HEK293T (cell line): ENCODE measurements around the gene RPRD2.
"Not testable (repeated sequence)": the region's sequence is repeated elsewhere in the genome, so short reads cannot be mapped to it uniquely, and the experiment has no call there.

Experiments
- CTCF ChIA-PET: fragments of 350-600 bp; formaldehyde crosslinking; extraction: SDS; loops from one replicate; lab custom pipeline; 2021; ENCODE audit warnings: antibody characterized with exemption, inconsistent platforms; lab: Yijun Ruan, JAX
- POLR2A ChIA-PET: fragments of 350-600 bp; formaldehyde crosslinking; extraction: SDS; loops from one replicate; lab custom pipeline; 2020; ENCODE audit warnings: antibody characterized with exemption, inconsistent platforms; lab: Yijun Ruan, JAX
- DNase-seq: peaks from one replicate; pipeline ENCODE4 v3.0.0; 2012; ENCODE audit warnings: mixed read lengths; ENCODE audit errors: extremely low spot score
- ARNT ChIP-seq: fragments of 450-650 bp; IDR thresholded peaks from 2 replicates; pipeline ENCODE4 v1.6.1; 2017; ENCODE audit warnings: mild to moderate bottlenecking
- BHLHE40 ChIP-seq: fragments of 450-650 bp; IDR thresholded peaks from 2 replicates; pipeline ENCODE4 v1.6.1; 2016; ENCODE audit warnings: mild to moderate bottlenecking, moderate library complexity, borderline replicate concordance
- CTBP1 ChIP-seq: fragments of 450-650 bp; IDR thresholded peaks from 2 replicates; pipeline ENCODE4 v1.6.1; 2016; ENCODE audit warnings: borderline replicate concordance
- ELF4 ChIP-seq: fragments of 450-650 bp; IDR thresholded peaks from 2 replicates; pipeline ENCODE4 v1.6.1; 2017; ENCODE audit warnings: antibody characterized with exemption
- FOXA1 ChIP-seq: fragments of 450-650 bp; IDR thresholded peaks from 2 replicates; pipeline ENCODE4 v1.6.1; 2016; ENCODE audit warnings: mild to moderate bottlenecking
- FOXK2 ChIP-seq: fragments of 450-650 bp; IDR thresholded peaks from 2 replicates; pipeline ENCODE4 v1.6.1; 2016; ENCODE audit warnings: mild to moderate bottlenecking
- FOXM1 ChIP-seq: fragments of 450-650 bp; IDR thresholded peaks from 2 replicates; pipeline ENCODE4 v1.6.1; 2017; ENCODE audit warnings: mild to moderate bottlenecking, borderline replicate concordance
- HDGF ChIP-seq: fragments of 450-650 bp; IDR thresholded peaks from 2 replicates; pipeline ENCODE4 v1.6.1; 2017; ENCODE audit warnings: antibody characterized with exemption, borderline replicate concordance
- L3MBTL2 ChIP-seq: fragments of 450-650 bp; conservative IDR thresholded peaks from 2 replicates; pipeline ENCODE4 v1.6.1; 2016; ENCODE audit warnings: mild to moderate bottlenecking
- LEF1 ChIP-seq: fragments of 450-650 bp; IDR thresholded peaks from 2 replicates; pipeline ENCODE4 v1.6.1; 2017; ENCODE audit warnings: mild to moderate bottlenecking, borderline replicate concordance
- NFRKB ChIP-seq: fragments of 450-650 bp; IDR thresholded peaks from 2 replicates; pipeline ENCODE4 v1.6.1; 2016; ENCODE audit warnings: mild to moderate bottlenecking, moderate library complexity
- SP1 ChIP-seq: fragments of 450-650 bp; IDR thresholded peaks from 2 replicates; pipeline ENCODE4 v1.6.1; 2017
- SUZ12 ChIP-seq: fragments of 450-650 bp; IDR thresholded peaks from 2 replicates; pipeline ENCODE4 v1.6.1; 2016; ENCODE audit warnings: mild to moderate bottlenecking
- TARDBP ChIP-seq: fragments of 450-650 bp; IDR thresholded peaks from 2 replicates; pipeline ENCODE4 v1.6.1; 2016
- ZNF384 ChIP-seq: fragments of 450-650 bp; IDR thresholded peaks from 2 replicates; pipeline ENCODE4 v1.6.1; 2016
- TF ChIP-seq, protein P1 (sequence below): fragments of 450-650 bp; IDR thresholded peaks from 2 replicates; pipeline ENCODE4 v1.6.1; 2016

RPRD2 gene

DNA sequence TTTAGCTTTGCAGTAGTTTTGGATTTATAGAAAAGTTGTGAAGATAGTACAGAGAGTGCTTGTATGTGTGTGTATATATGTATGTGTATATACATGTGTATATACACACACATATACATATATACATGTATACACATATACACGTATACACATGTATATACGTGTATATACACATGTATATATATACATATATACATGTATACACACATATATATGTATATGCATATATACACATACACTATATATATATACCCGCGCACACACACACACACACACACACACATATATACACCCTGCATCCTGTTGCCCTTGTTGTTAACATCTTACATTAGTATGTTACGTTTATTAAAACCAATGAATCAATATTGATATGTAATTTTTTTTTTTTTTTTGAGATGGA is 24.3 kb downstream of the RPRD2 start:
- CTCF ChIA-PET: no interaction called here
- no peak for DNase-seq
- TF ChIP-seq TARDBP (no peak), LEF1 (no peak), NFRKB (no peak), FOXA1 (no peak), FOXM1 (no peak), CTBP1 (no peak), L3MBTL2 (no peak), HDGF (no peak), ELF4 (no peak), SUZ12 (no peak), FOXK2 (no peak), ZNF384 (no peak), BHLHE40 (no peak), SP1 (no peak), ARNT (no peak)
- TF ChIP-seq, protein P1, sequence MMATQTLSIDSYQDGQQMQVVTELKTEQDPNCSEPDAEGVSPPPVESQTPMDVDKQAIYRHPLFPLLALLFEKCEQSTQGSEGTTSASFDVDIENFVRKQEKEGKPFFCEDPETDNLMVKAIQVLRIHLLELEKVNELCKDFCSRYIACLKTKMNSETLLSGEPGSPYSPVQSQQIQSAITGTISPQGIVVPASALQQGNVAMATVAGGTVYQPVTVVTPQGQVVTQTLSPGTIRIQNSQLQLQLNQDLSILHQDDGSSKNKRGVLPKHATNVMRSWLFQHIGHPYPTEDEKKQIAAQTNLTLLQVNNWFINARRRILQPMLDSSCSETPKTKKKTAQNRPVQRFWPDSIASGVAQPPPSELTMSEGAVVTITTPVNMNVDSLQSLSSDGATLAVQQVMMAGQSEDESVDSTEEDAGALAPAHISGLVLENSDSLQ: no peak
- POLR2A ChIA-PET: interaction anchor here (2.0 kb wide), 1 partner anchor 24 kb away, joined by 10 read pairs; the partner anchor contains the start of gene RPRD2

DNA sequence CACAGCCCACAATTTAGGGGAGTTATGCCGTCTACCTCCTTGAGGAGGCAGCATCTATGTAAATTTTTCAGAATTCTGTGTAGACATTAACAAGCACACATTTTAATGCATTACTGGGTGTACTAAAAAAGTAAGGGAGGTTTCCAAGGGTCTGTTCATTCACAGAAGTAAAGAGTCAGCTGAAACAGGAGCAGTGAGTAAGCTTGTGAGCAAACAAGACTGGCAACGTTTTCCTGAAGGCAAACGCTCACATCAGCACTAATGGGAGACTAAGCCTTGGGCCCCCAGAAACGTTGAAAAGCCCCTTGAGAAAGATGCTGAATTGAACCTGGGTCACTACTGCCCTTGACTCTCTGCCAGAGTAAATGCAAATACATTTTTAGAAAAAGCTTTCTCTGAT is 25.7 kb downstream of the RPRD2 start:
- ChIA-PET CTCF (interaction anchor here (1.1 kb wide), 1 partner anchor 76 kb away, joined by 3 read pairs; no protein-coding TSS in a partner anchor), POLR2A (interaction anchor here (2.0 kb wide), 1 partner anchor 26 kb away, joined by 10 read pairs; the partner anchor contains the start of gene RPRD2)
- TF ChIP-seq TARDBP (no peak), FOXA1 (no peak), ZNF384 (no peak), CTBP1 (no peak), LEF1 (no peak), HDGF (no peak), ELF4 (no peak), FOXK2 (no peak), SUZ12 (no peak), L3MBTL2 (no peak), FOXM1 (no peak), SP1 (no peak), NFRKB (no peak), ARNT (no peak), BHLHE40 (no peak)
- TF ChIP-seq, protein P1: no peak
- DNase-seq: no peak

- DNase-seq: no peak
- ChIA-PET CTCF (no interaction called here), POLR2A (interaction anchor here (2.8 kb wide), 1 partner anchor 29 kb away, joined by 9 read pairs; the partner anchor contains the start of gene RPRD2)
- no peak for TF ChIP-seq BHLHE40
- no peak for TF ChIP-seq ZNF384
- TF ChIP-seq SUZ12: no peak
- TF ChIP-seq ARNT: no peak
These were observed 28.7 kb downstream of the RPRD2 start for GRCh38 chr1:150392627-150393026.

DNA sequence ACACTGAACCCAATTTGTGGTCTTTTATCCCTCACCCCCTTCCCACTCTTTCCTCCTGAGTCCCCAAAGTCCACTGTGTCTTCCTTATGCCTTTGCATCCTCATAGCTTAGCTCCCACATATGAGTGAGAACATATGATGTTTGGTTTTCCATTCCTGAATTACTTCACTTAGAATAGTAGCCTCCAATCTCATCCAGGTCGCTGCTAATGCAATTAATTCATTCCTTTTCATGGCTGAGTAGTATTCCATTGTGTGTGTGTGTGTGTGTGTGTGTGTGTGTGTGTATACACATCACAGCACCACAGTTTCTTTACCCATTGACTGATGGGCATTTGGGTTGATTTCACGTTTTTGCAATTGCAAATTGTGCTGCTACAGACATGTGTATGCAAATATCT is 31.2 kb downstream of the RPRD2 start:
- POLR2A ChIA-PET, CTCF ChIA-PET, DNase-seq: not testable (repeated sequence)

DNA sequence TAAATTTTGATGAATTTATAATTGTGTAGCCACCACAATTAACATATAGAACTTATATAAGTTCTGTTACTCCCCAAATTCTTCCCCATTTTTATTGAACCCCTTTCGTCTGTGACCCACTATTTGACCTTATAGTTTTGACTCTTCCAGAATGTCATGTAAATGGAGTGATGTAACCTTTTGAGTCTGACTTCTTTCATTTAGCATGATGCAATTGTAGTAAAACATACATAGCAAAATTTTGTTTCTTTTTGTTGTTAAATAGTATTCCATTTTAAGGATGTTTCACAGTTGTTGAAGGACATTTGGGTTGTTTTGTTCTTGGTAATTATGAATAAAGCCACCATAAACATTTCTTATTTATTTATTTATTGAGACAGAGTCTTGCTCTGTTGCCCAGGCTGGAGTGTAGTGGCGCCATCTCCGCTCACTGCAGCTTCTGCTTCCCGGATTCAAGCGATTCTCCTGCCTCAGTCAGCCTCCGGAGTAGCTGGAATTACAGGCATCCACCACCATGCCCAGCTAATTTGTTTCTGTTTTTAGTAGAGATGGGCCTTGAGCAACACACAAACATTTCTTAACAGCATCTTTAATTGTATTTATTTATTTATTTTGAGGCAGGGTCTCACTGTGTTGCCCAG is 33.6 kb downstream of the RPRD2 start:
- DNase-seq: no peak
- CTCF ChIA-PET: no interaction called here
- TF ChIP-seq ARNT (no peak), FOXM1 (no peak), ZNF384 (no peak), NFRKB (no peak), FOXK2 (no peak), SUZ12 (no peak), SP1 (no peak)
- TF ChIP-seq, protein P1: no peak
- POLR2A ChIA-PET: no interaction called here

- no peak for TF ChIP-seq FOXM1
- TF ChIP-seq FOXK2: no peak
- TF ChIP-seq LEF1: no peak
- TF ChIP-seq NFRKB: no peak
- TF ChIP-seq FOXA1: no peak
- TF ChIP-seq SP1: no peak
- no peak for TF ChIP-seq BHLHE40
- TF ChIP-seq ARNT: no peak
- TF ChIP-seq HDGF: no peak
- TF ChIP-seq L3MBTL2: no peak
- no peak for TF ChIP-seq SUZ12
- no peak for TF ChIP-seq CTBP1
- TF ChIP-seq ZNF384: no peak
- TF ChIP-seq TARDBP: no peak
- ChIA-PET CTCF (no interaction called here), POLR2A (interaction anchor here (1.1 kb wide), 1 partner anchor 41 kb away, joined by 3 read pairs; the partner anchor contains the start of gene RPRD2)
- DNase-seq: no peak
These were observed 40.5 kb downstream of the RPRD2 start for GRCh38 chr1:150404465-150404864.
